DND-41 (cell line): ENCODE data around the gene MYADML2.

Experiments
- ATAC-seq: fragments of 200-7000 bp; cut with Tn5 transposase; 3 replicates; pipeline ENCODE4 v1.9.1; 2021; ENCODE audit warnings: low read depth; ENCODE audit not compliant: insufficient read depth
- DNase-seq: peaks from one replicate; pipeline ENCODE4 v3.0.0-alpha.2; 2020
- H2AFZ ChIP-seq: 2 replicates; pipeline ENCODE4 v1.6.0; 2012; ENCODE audit warnings: low read depth, low read length
- H3K27ac ChIP-seq: 2 replicates; pipeline ENCODE4 v1.5.1; 2012; ENCODE audit warnings: low read length, inconsistent platforms
- H3K27me3 ChIP-seq: fragments of 200-600 bp; sonication (generic); 2 replicates; pipeline ENCODE4 v1.6.0; 2012; ENCODE audit warnings: low read length, mild to moderate bottlenecking, inconsistent platforms; ENCODE audit not compliant: insufficient read depth, poor library complexity
- H3K36me3 ChIP-seq: 2 replicates; pipeline ENCODE4 v1.5.1; 2012; ENCODE audit warnings: low read length, inconsistent platforms; ENCODE audit not compliant: insufficient read depth
- H3K4me1 ChIP-seq: 2 replicates; pipeline ENCODE4 v1.5.1; 2012; ENCODE audit warnings: mild to moderate bottlenecking, low read length; ENCODE audit not compliant: insufficient read depth
- H3K4me2 ChIP-seq: 2 replicates; pipeline ENCODE4 v1.6.0; 2012; ENCODE audit warnings: mild to moderate bottlenecking, moderate library complexity, low read length, inconsistent platforms; ENCODE audit not compliant: insufficient read depth
- H3K4me3 ChIP-seq, 2 experiments: fragments of 200-600 bp in 1 of 2; shearing (Covaris generic) in 1 of 2; 2 replicates each; pipeline ENCODE4 v1.5.1; 2012 to 2016; ENCODE audit warnings: inconsistent platforms in 2 of 2, low read length in 2 of 2, mild to moderate bottlenecking in 2 of 2, low read depth in 1 of 2, moderate library complexity in 1 of 2
- H3K79me2 ChIP-seq: 2 replicates; pipeline ENCODE4 v1.6.0; 2012; ENCODE audit warnings: low read length, inconsistent platforms; ENCODE audit not compliant: insufficient read depth
- H3K9ac ChIP-seq: 2 replicates; pipeline ENCODE4 v1.6.0; 2012; ENCODE audit warnings: low read depth, mild to moderate bottlenecking, inconsistent platforms, low read length, moderate library complexity
- H3K9me3 ChIP-seq: 2 replicates; pipeline ENCODE4 v1.5.1; 2012; ENCODE audit warnings: low read length, moderate library complexity, mild to moderate bottlenecking, inconsistent platforms; ENCODE audit not compliant: insufficient read depth, severe bottlenecking
- H4K20me1 ChIP-seq: 2 replicates; pipeline ENCODE4 v1.6.0; 2012; ENCODE audit warnings: low read length; ENCODE audit not compliant: insufficient read depth
- CTCF ChIP-seq: IDR thresholded peaks from 2 replicates; pipeline ENCODE4 v1.5.1; 2012; ENCODE audit warnings: borderline replicate concordance, low read length, moderate library complexity, mild to moderate bottlenecking; ENCODE audit not compliant: poor library complexity, severe bottlenecking; ENCODE audit errors: extremely low read depth
- EZH2 ChIP-seq: IDR thresholded peaks from 3 replicates; pipeline ENCODE4 v1.6.1; 2012; ENCODE audit warnings: borderline replicate concordance, low read depth, mild to moderate bottlenecking, moderate library complexity, low read length, inconsistent platforms; ENCODE audit not compliant: severe bottlenecking

Gene MYADML2

GRCh38 chr17:81924557-81925532 lies 22.2 kb downstream of the MYADML2 start:
- Histone ChIP-seq H3K9me3 (no peaks in the 10 kb centered on the region), H2AFZ (no peak overlapping the region), H3K9ac (peak overlapping the region; percentile 13; the same call in 1 of the 2 replicates), H3K79me2 (peaks cover 76% of the 10 kb centered on the region), H3K4me2 (peak overlapping the region; percentile 39), H3K27ac (no peak overlapping the region), H3K4me3 (no peak overlapping the region; a peak in 1 of 4 replicates), H3K4me1 (peaks cover 47% of the 10 kb centered on the region), H4K20me1 (peaks cover 63% of the 10 kb centered on the region), H3K36me3 (peaks cover 32% of the 10 kb centered on the region), H3K27me3 (no peaks in the 10 kb centered on the region)
- ATAC-seq: no peak
- no peak for TF ChIP-seq CTCF
- no peak for TF ChIP-seq EZH2
- no peak for DNase-seq

- Histone ChIP-seq H3K4me1 (peaks cover 48% of the 10 kb centered on the region), H3K4me3 (no peak overlapping the region), H3K27me3 (no peaks in the 10 kb centered on the region), H3K36me3 (peaks cover 42% of the 10 kb centered on the region), H3K9ac (no peak overlapping the region; the same call in 1 of the 2 replicates), H4K20me1 (peaks cover 72% of the 10 kb centered on the region), H3K79me2 (peaks cover 84% of the 10 kb centered on the region), H2AFZ (no peak overlapping the region), H3K9me3 (no peaks in the 10 kb centered on the region), H3K4me2 (no peak overlapping the region), H3K27ac (no peak overlapping the region)
- DNase-seq (no peak), ATAC-seq (no peak)
- TF ChIP-seq EZH2 (no peak), CTCF (no peak)
Measured at GRCh38 chr17:81923302-81924260, 23.5 kb downstream of the MYADML2 start.

- Histone ChIP-seq H3K79me2 (peaks cover 83% of the 10 kb centered on the region), H3K9ac (no peak overlapping the region), H3K9me3 (no peaks in the 10 kb centered on the region), H3K27ac (no peak overlapping the region), H3K36me3 (peaks cover 43% of the 10 kb centered on the region), H3K4me2 (no peak overlapping the region), H3K27me3 (no peaks in the 10 kb centered on the region), H2AFZ (no peak overlapping the region), H4K20me1 (peaks cover 72% of the 10 kb centered on the region), H3K4me3 (no peak overlapping the region), H3K4me1 (peaks cover 44% of the 10 kb centered on the region)
- no peak for DNase-seq
- ATAC-seq: no peak
- no peak for TF ChIP-seq CTCF
- no peak for TF ChIP-seq EZH2
Measured at GRCh38 chr17:81922566-81923301, 24.3 kb downstream of the MYADML2 start.
